Muscle of arm (tissue), 12 donors: Measurements from ENCODE around the gene LVRN. TPM values are rescaled to one million over a fixed set of nuclear protein-coding genes. Genes with fewer than 3 reads are reported as not detected.

Experiments used
- DNase-seq: peaks from one replicate; pipeline ENCODE4 v3.0.0-alpha.2; 2013
- polyA plus RNA-seq, 12 donors: library from polyadenylated mRNA; unstranded; fragments of 120-200 nt; gene quantifications; one replicate each; pipeline ENCODE4 v1.2.1, GENCODE V29; 2013; ENCODE audit not compliant: insufficient read length in 12 of 12

The LVRN gene
- polyA plus RNA-seq, 12 donors: 2.7 to 16.2 (median 5.5) TPM; not detected in 1

- DNase-seq: no peak
These were observed 51.0 kb downstream of the LVRN start for GRCh38 chr5:116013207-116013785.

GRCh38 chr5:116013936-116014335, 51.7 kb downstream of the LVRN start:
- DNase-seq: no peak

GRCh38 chr5:116023619-116024018, 61.3 kb downstream of the LVRN start:
- no peak for DNase-seq

- DNase-seq: no peak
These were observed 63.6 kb downstream of the LVRN start for GRCh38 chr5:116025866-116026265.

GRCh38 chr5:116032094-116032517, 69.8 kb downstream of the LVRN start, which contains the start of gene ARL14EPL:
ARL14EPL (plus strand) TSS chr5:116032472; CDS start chr5:116051466, 18,994 bp downstream.
- peak; percentile 59 for DNase-seq

GRCh38 chr5:116032991-116033390, 70.7 kb downstream of the LVRN start:
- no peak for DNase-seq

- no peak for DNase-seq
These were observed 72.8 kb downstream of the LVRN start for GRCh38 chr5:116035123-116035522.

- no peak for DNase-seq
These were observed 75.1 kb downstream of the LVRN start for GRCh38 chr5:116037236-116037822.

- no peak for DNase-seq
These were observed 76.5 kb downstream of the LVRN start for GRCh38 chr5:116038817-116039216.

- no peak for DNase-seq
These were observed 80.1 kb downstream of the LVRN start for GRCh38 chr5:116042375-116042774.

- DNase-seq: no peak
These were observed 81.8 kb downstream of the LVRN start for GRCh38 chr5:116044073-116044472.

- DNase-seq: no peak
These were observed 83.5 kb downstream of the LVRN start for GRCh38 chr5:116045821-116046220.

- no peak for DNase-seq
These were observed 84.0 kb downstream of the LVRN start for GRCh38 chr5:116046261-116046660.

GRCh38 chr5:116046823-116047222, 84.5 kb downstream of the LVRN start:
- DNase-seq: no peak

GRCh38 chr5:116058346-116058936, 96.2 kb downstream of the LVRN start:
- DNase-seq: no peak

GRCh38 chr5:116062352-116062751, 100.1 kb downstream of the LVRN start:
- no peak for DNase-seq

- no peak for DNase-seq
These were observed 101.7 kb downstream of the LVRN start for GRCh38 chr5:116063950-116064349.

- peak; percentile 69 for DNase-seq
These were observed 105.9 kb downstream of the LVRN start for GRCh38 chr5:116068028-116068632.

- DNase-seq: no peak
These were observed 108.9 kb downstream of the LVRN start for GRCh38 chr5:116071211-116071610.

GRCh38 chr5:116075191-116075831, 113.0 kb downstream of the LVRN start:
- no peak for DNase-seq

GRCh38 chr5:116076496-116076895, 114.2 kb downstream of the LVRN start:
- no peak for DNase-seq
